ENCODE results near the gene TTC29.

DNA sequence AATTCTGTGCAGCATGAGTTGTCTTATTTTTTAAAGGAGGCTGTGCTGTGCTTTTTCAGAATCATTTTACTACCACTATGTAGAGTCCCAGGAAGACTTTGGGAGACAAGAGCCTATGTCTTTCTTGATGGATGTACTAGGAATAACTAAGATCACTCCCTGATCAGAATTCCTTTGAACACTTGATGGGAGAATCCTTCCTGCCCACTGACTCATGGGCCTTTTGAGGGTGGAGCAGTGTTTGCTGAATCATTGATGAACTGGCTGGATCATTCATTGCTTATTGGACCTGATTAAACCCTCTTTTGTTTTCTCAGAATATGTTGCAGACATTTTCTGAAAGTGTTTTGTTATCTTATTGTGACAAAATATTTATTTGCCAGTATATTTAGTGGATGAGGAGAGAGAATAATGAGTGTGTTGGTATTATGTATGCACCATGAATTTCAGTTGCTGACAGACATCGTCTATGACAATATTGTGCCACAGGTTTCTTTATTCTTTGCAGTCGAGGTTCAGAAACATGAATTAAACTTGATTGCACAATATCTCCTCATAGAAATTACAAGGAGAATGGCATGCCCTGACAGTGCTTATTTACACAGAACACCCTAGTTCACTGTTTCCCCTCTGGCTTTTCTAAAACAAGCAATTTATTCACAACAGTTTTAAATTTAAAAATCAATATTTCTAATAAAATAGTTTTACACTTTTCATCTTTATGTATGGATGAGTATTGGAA is 270.7 kb downstream of the TTC29 start:
- TF ChIP-seq, protein P1, sequence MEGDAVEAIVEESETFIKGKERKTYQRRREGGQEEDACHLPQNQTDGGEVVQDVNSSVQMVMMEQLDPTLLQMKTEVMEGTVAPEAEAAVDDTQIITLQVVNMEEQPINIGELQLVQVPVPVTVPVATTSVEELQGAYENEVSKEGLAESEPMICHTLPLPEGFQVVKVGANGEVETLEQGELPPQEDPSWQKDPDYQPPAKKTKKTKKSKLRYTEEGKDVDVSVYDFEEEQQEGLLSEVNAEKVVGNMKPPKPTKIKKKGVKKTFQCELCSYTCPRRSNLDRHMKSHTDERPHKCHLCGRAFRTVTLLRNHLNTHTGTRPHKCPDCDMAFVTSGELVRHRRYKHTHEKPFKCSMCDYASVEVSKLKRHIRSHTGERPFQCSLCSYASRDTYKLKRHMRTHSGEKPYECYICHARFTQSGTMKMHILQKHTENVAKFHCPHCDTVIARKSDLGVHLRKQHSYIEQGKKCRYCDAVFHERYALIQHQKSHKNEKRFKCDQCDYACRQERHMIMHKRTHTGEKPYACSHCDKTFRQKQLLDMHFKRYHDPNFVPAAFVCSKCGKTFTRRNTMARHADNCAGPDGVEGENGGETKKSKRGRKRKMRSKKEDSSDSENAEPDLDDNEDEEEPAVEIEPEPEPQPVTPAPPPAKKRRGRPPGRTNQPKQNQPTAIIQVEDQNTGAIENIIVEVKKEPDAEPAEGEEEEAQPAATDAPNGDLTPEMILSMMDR (IDR thresholded peaks at IDR 0.05; ENCODE audit: low read length): no peak
- TF ChIP-seq EZH2 (optimal IDR thresholded peaks at IDR 0.05; ENCODE audit: low read depth, low read length) (no peak), EZH2phosphoT487 (IDR thresholded peaks at IDR 0.05; ENCODE audit: low read length) (no peak)

Data from MM.1S (cell line).